Measurements from ENCODE around the gene CSTB.

Gene CSTB

DNA sequence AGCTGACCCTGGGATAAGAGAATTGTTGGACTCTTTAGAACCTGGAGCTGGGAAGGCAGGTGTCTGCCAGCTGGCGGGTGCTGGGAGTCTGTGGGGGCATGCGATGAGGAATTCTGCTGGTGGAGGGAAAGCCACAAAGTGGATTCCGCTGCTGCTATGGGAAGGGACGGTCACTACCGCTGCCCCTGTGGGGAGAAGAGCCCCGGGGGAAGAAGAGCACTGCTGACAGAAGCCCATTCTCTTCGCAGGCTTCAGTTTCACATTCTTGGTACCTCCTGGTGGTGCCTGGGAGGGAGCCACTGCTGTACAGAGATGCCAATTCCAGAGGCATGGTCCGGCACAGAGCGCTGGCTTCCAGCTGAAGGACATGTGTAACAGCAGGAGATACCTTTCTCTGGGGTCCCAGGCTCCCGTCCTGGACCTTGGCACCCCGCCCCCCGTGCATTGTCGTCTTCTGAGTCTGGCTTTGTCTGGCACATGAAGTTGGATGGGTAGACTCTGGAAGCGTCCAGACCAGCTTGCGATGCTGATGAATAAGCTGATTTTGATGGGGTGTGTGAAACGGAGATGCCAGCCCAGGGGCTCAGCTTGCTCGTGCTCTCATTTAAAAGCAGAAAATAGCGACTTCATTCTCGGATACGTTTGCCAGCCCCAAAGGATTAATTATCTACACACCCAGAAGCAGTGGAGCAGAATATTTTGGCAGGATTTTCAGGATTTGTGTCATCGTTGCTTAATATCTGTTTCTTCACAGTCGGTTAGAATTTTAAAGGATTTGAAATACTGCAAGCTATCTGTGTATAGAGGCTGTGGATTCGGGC lies 44.0 kb downstream of the CSTB start:
- H3K4me2 ChIP-seq (ENCODE audit: low read depth, low read length), result no peak overlapping the region
- H3K4me3 ChIP-seq (ENCODE audit: low read length), result no peak overlapping the region
- H3K9me2 ChIP-seq (replicated peaks; ENCODE audit: insufficient read depth, low read length), result no peaks in the 10 kb centered on the region
- H3K4me1 ChIP-seq (ENCODE audit: low read length), result no peaks in the 10 kb centered on the region
- no peaks in the 10 kb centered on the region for H3K27me3 ChIP-seq (replicated peaks; ENCODE audit: insufficient read depth, low read length)
- TF ChIP-seq CTCF (IDR thresholded peaks at IDR 0.05; ENCODE audit: low read length), result no peak
- TF ChIP-seq EZH2 (optimal IDR thresholded peaks at IDR 0.05; ENCODE audit: low read depth, low read length), result no peak
- no peak for TF ChIP-seq EZH2phosphoT487 (IDR thresholded peaks at IDR 0.05; ENCODE audit: low read length)
- no peak overlapping the region for H2AFZ ChIP-seq (ENCODE audit: low read length)
- no peaks in the 10 kb centered on the region for H3K9me3 ChIP-seq (replicated peaks; ENCODE audit: insufficient read depth, low read length)
- no peak overlapping the region for H3K9ac ChIP-seq (ENCODE audit: low read length)
- peaks cover 99% of the 10 kb centered on the region for H3K79me2 ChIP-seq (ENCODE audit: low read length)
- H3K36me3 ChIP-seq (replicated peaks; ENCODE audit: insufficient read depth, low read length), result peaks cover 18% of the 10 kb centered on the region; the same call in 1 of the 2 replicates
- peaks cover 61% of the 10 kb centered on the region for H4K20me1 ChIP-seq (ENCODE audit: insufficient read depth, low read length)
- H3F3A ChIP-seq (ENCODE audit: insufficient read depth, low read length), result 0 out of 2 replicates have a peak, but pooled peaks cover 5% of the 10 kb centered on the region
- DNase-seq, result no peak
- H3K27ac ChIP-seq (ENCODE audit: low read length), result no peak overlapping the region

DNA sequence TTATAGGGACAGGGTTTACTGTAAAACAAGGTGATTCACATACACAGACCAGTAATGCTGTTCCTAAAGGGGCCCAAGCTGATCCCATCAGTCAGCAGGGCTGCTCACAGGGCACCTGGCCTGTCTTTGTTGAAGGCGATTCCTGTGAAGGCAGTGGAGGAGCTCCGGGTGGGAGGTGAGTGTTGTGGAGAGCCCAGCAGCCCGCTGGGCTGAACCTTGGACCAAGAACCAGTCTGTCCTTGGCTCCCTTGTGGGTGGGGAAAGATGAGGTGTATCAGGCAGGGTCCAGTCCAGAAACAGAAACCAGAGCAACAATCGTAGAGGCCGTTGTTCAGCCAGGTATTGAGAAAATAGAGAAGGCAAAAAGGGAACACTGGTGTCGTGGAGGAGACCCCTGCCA lies 44.6 kb downstream of the CSTB start:
- Histone ChIP-seq H2AFZ (ENCODE audit: low read length) (no peak overlapping the region), H3K79me2 (ENCODE audit: low read length) (peaks cover 99% of the 10 kb centered on the region), H4K20me1 (ENCODE audit: insufficient read depth, low read length) (peaks cover 65% of the 10 kb centered on the region), H3K4me1 (ENCODE audit: low read length) (no peaks in the 10 kb centered on the region), H3K9ac (ENCODE audit: low read length) (no peak overlapping the region), H3K36me3 (replicated peaks; ENCODE audit: insufficient read depth, low read length) (peaks cover 12% of the 10 kb centered on the region; the same call in 1 of the 2 replicates), H3K9me3 (replicated peaks; ENCODE audit: insufficient read depth, low read length) (no peaks in the 10 kb centered on the region), H3K27me3 (replicated peaks; ENCODE audit: insufficient read depth, low read length) (no peaks in the 10 kb centered on the region), H3K4me2 (ENCODE audit: low read depth, low read length) (no peak overlapping the region), H3K4me3 (ENCODE audit: low read length) (no peak overlapping the region), H3K9me2 (replicated peaks; ENCODE audit: insufficient read depth, low read length) (no peaks in the 10 kb centered on the region), H3K27ac (ENCODE audit: low read length) (no peak overlapping the region), H3F3A (ENCODE audit: insufficient read depth, low read length) (0 out of 2 replicates have a peak, but pooled peaks cover 5% of the 10 kb centered on the region)
- no peak for DNase-seq
- TF ChIP-seq EZH2 (optimal IDR thresholded peaks at IDR 0.05; ENCODE audit: low read depth, low read length), result no peak
- TF ChIP-seq EZH2phosphoT487 (IDR thresholded peaks at IDR 0.05; ENCODE audit: low read length), result no peak
- no peak for TF ChIP-seq CTCF (IDR thresholded peaks at IDR 0.05; ENCODE audit: low read length)

DNA sequence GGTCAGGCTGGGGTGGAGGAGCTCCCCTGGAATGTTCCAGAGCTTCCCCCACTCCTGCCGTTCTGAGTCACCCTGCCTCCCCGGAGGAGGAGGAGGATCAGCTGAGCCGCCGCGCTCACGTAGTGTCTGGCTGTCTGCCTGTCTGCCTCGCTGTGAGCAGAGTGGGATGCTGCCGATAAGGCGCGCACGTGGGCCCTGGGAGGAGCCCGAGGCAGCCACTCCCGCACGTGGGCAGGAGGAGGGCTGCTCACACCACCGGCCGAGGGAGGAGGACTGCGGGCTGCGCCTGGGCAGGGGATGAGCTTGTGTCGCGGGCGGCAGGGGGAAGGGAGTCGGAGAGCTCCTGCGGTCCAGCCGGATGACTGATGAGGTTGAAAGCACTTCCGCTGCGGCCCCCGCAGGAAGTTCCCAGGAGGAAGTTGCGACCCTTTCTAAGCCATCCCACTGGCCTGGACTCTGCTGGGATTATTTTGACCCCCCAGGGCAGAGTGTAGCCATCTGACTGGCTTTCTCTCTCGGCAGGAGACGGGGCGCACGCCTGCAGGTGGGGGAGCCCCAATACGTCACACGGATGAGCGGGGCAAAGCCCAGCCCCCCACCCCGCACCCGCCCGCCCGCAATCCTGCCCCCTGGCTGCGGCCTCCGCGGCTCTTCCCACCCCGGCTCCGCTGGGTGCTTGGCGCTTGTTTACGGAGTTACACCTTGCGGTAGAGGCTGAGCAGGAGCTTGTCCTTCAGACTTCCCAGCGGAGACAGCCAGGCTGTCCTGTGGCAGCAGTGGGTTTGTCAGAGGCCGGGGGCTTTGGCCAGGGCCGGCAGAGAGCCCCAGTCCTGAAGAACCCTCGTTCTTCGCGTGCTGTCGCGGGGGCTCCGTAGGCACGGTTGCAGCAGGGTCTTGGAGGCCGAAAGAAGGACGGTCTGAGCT lies 47.4 kb downstream of the CSTB start:
- Histone ChIP-seq H3K9me2 (replicated peaks; ENCODE audit: insufficient read depth, low read length) (no peaks in the 10 kb centered on the region), H3F3A (ENCODE audit: insufficient read depth, low read length) (0 out of 2 replicates have a peak, but pooled peaks cover 5% of the 10 kb centered on the region), H3K4me3 (ENCODE audit: low read length) (no peak overlapping the region), H3K4me2 (ENCODE audit: low read depth, low read length) (no peak overlapping the region), H4K20me1 (ENCODE audit: insufficient read depth, low read length) (peaks cover 63% of the 10 kb centered on the region), H3K36me3 (replicated peaks; ENCODE audit: insufficient read depth, low read length) (peaks cover 10% of the 10 kb centered on the region), H3K9me3 (replicated peaks; ENCODE audit: insufficient read depth, low read length) (no peaks in the 10 kb centered on the region), H3K79me2 (ENCODE audit: low read length) (peaks cover 99% of the 10 kb centered on the region), H2AFZ (ENCODE audit: low read length) (no peak overlapping the region), H3K27me3 (replicated peaks; ENCODE audit: insufficient read depth, low read length) (no peaks in the 10 kb centered on the region), H3K27ac (ENCODE audit: low read length) (no peak overlapping the region), H3K9ac (ENCODE audit: low read length) (no peak overlapping the region), H3K4me1 (ENCODE audit: low read length) (no peaks in the 10 kb centered on the region)
- no peak for TF ChIP-seq CTCF (IDR thresholded peaks at IDR 0.05; ENCODE audit: low read length)
- TF ChIP-seq EZH2phosphoT487 (IDR thresholded peaks at IDR 0.05; ENCODE audit: low read length), result no peak
- no peak for TF ChIP-seq EZH2 (optimal IDR thresholded peaks at IDR 0.05; ENCODE audit: low read depth, low read length)
- DNase-seq, result no peak

Measured in MM.1S (cell line).